Stimulated activated naive CD8-positive, alpha-beta T cell treated with anti-CD3 and anti-CD28 coated beads, Interleukin-15, amount 100 ng/mL, for 72 hours (primary cell): ENCODE measurements around the gene CYP1A2.

Experiments
- ATAC-seq: fragments of 150-1000 bp; cut with Tn5 transposase; 2 replicates; pipeline ENCODE4 v1.10.0; 2021; ENCODE audit warnings: mild to moderate bottlenecking, moderate library complexity
- DNase-seq, 2 donors: peaks; one replicate each; pipeline ENCODE4 v3.0.0; 2021 to 2022
- H3K27ac Mint-ChIP-seq, 2 donors: one replicate each; pipeline ENCODE4 v1.8.0; 2022; ENCODE audit warnings: mild to moderate bottlenecking in 2 of 2, mixed read lengths in 2 of 2, moderate library complexity in 2 of 2
- H3K27me3 Mint-ChIP-seq: one replicate; pipeline ENCODE4 v1.8.0; 2022; ENCODE audit warnings: mixed read lengths
- H3K4me1 Mint-ChIP-seq: one replicate; pipeline ENCODE4 v1.8.0; 2022; ENCODE audit warnings: mild to moderate bottlenecking, mixed read lengths
- H3K4me3 Mint-ChIP-seq, 2 donors: one replicate each; pipeline ENCODE4 v1.8.0; 2022; ENCODE audit warnings: mild to moderate bottlenecking in 2 of 2, mixed read lengths in 2 of 2, moderate library complexity in 1 of 2
- H3K9me3 Mint-ChIP-seq, 2 donors: one replicate each; pipeline ENCODE4 v1.8.0; 2022; ENCODE audit warnings: mixed read lengths in 2 of 2

Gene CYP1A2

GRCh38 chr15:74748322-74748946 is at the start of gene CYP1A2:
Gene CYP1A2 (plus strand): TSS chr15:74748845. CDS start chr15:74749739, 894 bp downstream.
- Mint-ChIP-seq H3K4me1 (peaks cover 16% of the 10 kb centered on the region), H3K27me3 (no peaks in the 10 kb centered on the region), H3K27ac (no peak within 1 kb of the TSS), H3K4me3 (no peak within 1 kb of the TSS), H3K9me3 (no peaks in the 10 kb centered on the region)
- DNase-seq (no peak), ATAC-seq (no peak)

GRCh38 chr15:74709011-74709410 is 39.6 kb upstream of the CYP1A2 start:
- DNase-seq (no peak), ATAC-seq (no peak)
- peaks cover 6% of the 10 kb centered on the region for H3K4me1 Mint-ChIP-seq
- peaks cover 45% of the 10 kb centered on the region for H3K27me3 Mint-ChIP-seq
- H3K9me3 Mint-ChIP-seq = no peaks in the 10 kb centered on the region
- H3K27ac Mint-ChIP-seq = no peak overlapping the region
- no peak overlapping the region for H3K4me3 Mint-ChIP-seq

- DNase-seq (no peak), ATAC-seq (no peak)
- Mint-ChIP-seq H3K9me3 (no peaks in the 10 kb centered on the region), H3K27ac (no peak overlapping the region), H3K4me3 (no peak overlapping the region), H3K27me3 (peaks cover 41% of the 10 kb centered on the region), H3K4me1 (peaks cover 6% of the 10 kb centered on the region)
These were observed 38.8 kb upstream of the CYP1A2 start for GRCh38 chr15:74709892-74710291.

GRCh38 chr15:74710319-74711094 is 38.1 kb upstream of the CYP1A2 start:
- DNase-seq (no peak), ATAC-seq (no peak)
- Mint-ChIP-seq H3K4me3 (no peak overlapping the region), H3K4me1 (peaks cover 6% of the 10 kb centered on the region), H3K9me3 (no peaks in the 10 kb centered on the region), H3K27me3 (peaks cover 35% of the 10 kb centered on the region), H3K27ac (no peak overlapping the region)

- H3K9me3 Mint-ChIP-seq = no peaks in the 10 kb centered on the region
- H3K27me3 Mint-ChIP-seq = peaks cover 21% of the 10 kb centered on the region
- H3K4me1 Mint-ChIP-seq = peaks cover 6% of the 10 kb centered on the region
- no peak for DNase-seq
- ATAC-seq = no peak
- H3K27ac Mint-ChIP-seq = no peak overlapping the region
- no peak overlapping the region for H3K4me3 Mint-ChIP-seq
These were observed 36.3 kb upstream of the CYP1A2 start for GRCh38 chr15:74712311-74712710.

- DNase-seq (no peak), ATAC-seq (no peak)
- no peaks in the 10 kb centered on the region for H3K9me3 Mint-ChIP-seq
- no peaks in the 10 kb centered on the region for H3K27me3 Mint-ChIP-seq
- H3K4me3 Mint-ChIP-seq = no peak overlapping the region
- H3K27ac Mint-ChIP-seq = no peak overlapping the region
- H3K4me1 Mint-ChIP-seq = no peaks in the 10 kb centered on the region
These were observed 32.0 kb upstream of the CYP1A2 start for GRCh38 chr15:74716651-74717050.

GRCh38 chr15:74722591-74722990 is 26.1 kb upstream of the CYP1A2 start:
- no peak overlapping the region for H3K27ac Mint-ChIP-seq

GRCh38 chr15:74723187-74723586 is 25.5 kb upstream of the CYP1A2 start:
- H3K4me1 Mint-ChIP-seq = peaks cover 35% of the 10 kb centered on the region
- H3K4me3 Mint-ChIP-seq = no peak overlapping the region
- peaks cover 11% of the 10 kb centered on the region for H3K27me3 Mint-ChIP-seq
- DNase-seq = no peak
- ATAC-seq = no peak
- H3K27ac Mint-ChIP-seq = no peak overlapping the region
- H3K9me3 Mint-ChIP-seq = no peaks in the 10 kb centered on the region

More at GRCh38 chr15:74722591-74722990, 26.1 kb upstream of the CYP1A2 start:
- H3K4me1 Mint-ChIP-seq = peaks cover 32% of the 10 kb centered on the region
- DNase-seq (no peak), ATAC-seq (no peak)
- H3K27me3 Mint-ChIP-seq = peaks cover 10% of the 10 kb centered on the region
- H3K9me3 Mint-ChIP-seq = no peaks in the 10 kb centered on the region
- peak overlapping the region in 1 of 2 donors; percentile 3 for H3K4me3 Mint-ChIP-seq

GRCh38 chr15:74723754-74724334 is 24.8 kb upstream of the CYP1A2 start:
- Mint-ChIP-seq H3K27me3 (peaks cover 11% of the 10 kb centered on the region), H3K4me3 (peak overlapping the region in 1 of 2 donors; percentile 50), H3K4me1 (peaks cover 35% of the 10 kb centered on the region), H3K9me3 (no peaks in the 10 kb centered on the region), H3K27ac (no peak overlapping the region)
- DNase-seq (peak in 1 of 2 donors; percentile 29), ATAC-seq (peak; percentile 33)

- ATAC-seq (no peak), DNase-seq (no peak)
- Mint-ChIP-seq H3K4me3 (peak overlapping the region; percentile 80 to 84), H3K27ac (peak overlapping the region in 1 of 2 donors; percentile 93), H3K4me1 (peaks cover 35% of the 10 kb centered on the region), H3K27me3 (peaks cover 11% of the 10 kb centered on the region), H3K9me3 (no peaks in the 10 kb centered on the region)
These were observed 23.9 kb upstream of the CYP1A2 start for GRCh38 chr15:74724570-74725224.

- Mint-ChIP-seq H3K4me1 (peaks cover 35% of the 10 kb centered on the region), H3K4me3 (peak within 1 kb of the TSS; percentile 80 to 84), H3K9me3 (no peaks in the 10 kb centered on the region), H3K27ac (peak within 1 kb of the TSS; percentile 80 to 93), H3K27me3 (peaks cover 11% of the 10 kb centered on the region)
- DNase-seq (peak; percentile 30 to 34), ATAC-seq (peak; percentile 44)
These were observed 23.3 kb upstream of the CYP1A2 start, which contains the start of gene CYP1A1 for GRCh38 chr15:74725225-74725774. Gene CYP1A1 (minus strand): TSS chr15:74725528. CDS start chr15:74723097, 2,431 bp downstream.

GRCh38 chr15:74725845-74726773 is 22.5 kb upstream of the CYP1A2 start:
- Mint-ChIP-seq H3K4me3 (peak overlapping the region; percentile 80 to 84), H3K9me3 (no peaks in the 10 kb centered on the region), H3K4me1 (peaks cover 41% of the 10 kb centered on the region), H3K27me3 (peaks cover 17% of the 10 kb centered on the region), H3K27ac (peak overlapping the region; percentile 25 to 97)
- ATAC-seq (peak; percentile 81), DNase-seq (peak; percentile 74 to 79)

- ATAC-seq (peak; percentile 3), DNase-seq (no peak)
- Mint-ChIP-seq H3K4me1 (peaks cover 43% of the 10 kb centered on the region), H3K9me3 (no peaks in the 10 kb centered on the region), H3K4me3 (peak overlapping the region; percentile 80 to 84), H3K27me3 (peaks cover 23% of the 10 kb centered on the region), H3K27ac (peak overlapping the region; percentile 94 to 97)
These were observed 21.9 kb upstream of the CYP1A2 start for GRCh38 chr15:74726774-74727164.

GRCh38 chr15:74727727-74728126 is 20.9 kb upstream of the CYP1A2 start:
- peak overlapping the region in 1 of 2 donors; percentile 23 for H3K4me3 Mint-ChIP-seq
- peaks cover 43% of the 10 kb centered on the region for H3K4me1 Mint-ChIP-seq
- H3K27me3 Mint-ChIP-seq = peaks cover 23% of the 10 kb centered on the region
- no peaks in the 10 kb centered on the region for H3K9me3 Mint-ChIP-seq
- no peak for ATAC-seq
- H3K27ac Mint-ChIP-seq = peak overlapping the region in 1 of 2 donors; percentile 15
- no peak for DNase-seq
